IMR-90 (cell line): ENCODE measurements around the gene TJP1. TPM values are rescaled to one million over a fixed set of nuclear protein-coding genes. Genes with fewer than 3 reads are reported as not detected.

Source experiments
- ATAC-seq: fragments of 200-7000 bp; cut with Tn5 transposase; 2 replicates; pipeline ENCODE4 v1.9.1; 2020; ENCODE audit warnings: low read depth, mild to moderate bottlenecking, moderate library complexity
- BruUV-seq: library from RNA; stranded (reverse); fragments of 400-500 nt; replicated peaks from 2 replicates; lab custom pipeline; 2021; lab: Mats Ljungman, UMichigan
- CTCF ChIA-PET: fragments of 300-600 bp; formaldehyde crosslinking; extraction: SDS; loops from one replicate; lab custom pipeline; 2021; ENCODE audit warnings: antibody characterized with exemption; lab: Yijun Ruan, JAX
- POLR2A ChIA-PET: fragments of 300-600 bp; sonication (Branson Sonifier 250); formaldehyde crosslinking; loops from one replicate; lab custom pipeline; 2022; ENCODE audit warnings: antibody characterized with exemption; ENCODE audit not compliant: unreplicated experiment; lab: Charles Lee
- DNase-seq: peaks from one replicate; pipeline ENCODE4 v3.0.0; 2013
- H2AFZ ChIP-seq: replicated peaks from 2 replicates; pipeline ENCODE3; 2013; ENCODE audit warnings: low read length, mild to moderate bottlenecking; ENCODE audit not compliant: poor library complexity
- H2AK5ac ChIP-seq: 2 replicates; pipeline ENCODE4 v1.6.1; 2013; ENCODE audit warnings: low read depth, low read length, inconsistent platforms
- H2AK9ac ChIP-seq: replicated peaks from 2 replicates; pipeline ENCODE3; 2013; ENCODE audit warnings: mild to moderate bottlenecking, low read depth, low read length, moderate library complexity; ENCODE audit not compliant: poor library complexity
- H2BK120ac ChIP-seq: 2 replicates; pipeline ENCODE4 v1.6.1; 2013; ENCODE audit warnings: low read depth, low read length, inconsistent platforms
- H2BK15ac ChIP-seq: 3 replicates; pipeline ENCODE4 v1.6.1; 2013; ENCODE audit warnings: low read depth, low read length, inconsistent platforms
- H2BK20ac ChIP-seq: 2 replicates; pipeline ENCODE4 v1.6.1; 2013; ENCODE audit warnings: low read depth, mild to moderate bottlenecking, inconsistent platforms, low read length, moderate library complexity
- H2BK5ac ChIP-seq: 2 replicates; pipeline ENCODE4 v1.6.1; 2013; ENCODE audit warnings: mild to moderate bottlenecking, low read depth, low read length, inconsistent platforms; ENCODE audit not compliant: poor library complexity, severe bottlenecking
- H3K14ac ChIP-seq: replicated peaks from 2 replicates; pipeline ENCODE4 v1.6.1; 2013; ENCODE audit warnings: low read depth, low read length, inconsistent platforms
- H3K18ac ChIP-seq: 2 replicates; pipeline ENCODE4 v1.6.1; 2013; ENCODE audit warnings: low read depth, low read length, control low read depth
- H3K23ac ChIP-seq: 2 replicates; pipeline ENCODE4 v1.6.1; 2013; ENCODE audit warnings: low read depth, low read length, inconsistent platforms
- H3K27ac ChIP-seq: 2 replicates; pipeline ENCODE4 v1.5.1; 2013; ENCODE audit warnings: mild to moderate bottlenecking, control low read depth, low read length; ENCODE audit not compliant: insufficient read depth
- H3K27me3 ChIP-seq: 2 replicates; pipeline ENCODE4 v1.6.1; 2013; ENCODE audit warnings: low read length; ENCODE audit not compliant: control insufficient read depth, insufficient read depth
- H3K36me3 ChIP-seq: 2 replicates; pipeline ENCODE4 v1.6.1; 2013; ENCODE audit warnings: low read length, mixed read lengths; ENCODE audit not compliant: control insufficient read depth, insufficient read depth
- H3K4ac ChIP-seq: 2 replicates; pipeline ENCODE4 v1.6.1; 2013; ENCODE audit warnings: low read depth, low read length, inconsistent platforms
- H3K4me1 ChIP-seq: 2 replicates; pipeline ENCODE4 v1.6.1; 2013; ENCODE audit warnings: low read length, mixed read lengths; ENCODE audit not compliant: control insufficient read depth, insufficient read depth
- H3K4me2 ChIP-seq: 2 replicates; pipeline ENCODE4 v1.6.1; 2013; ENCODE audit warnings: low read depth, mild to moderate bottlenecking, control low read depth, low read length, moderate library complexity
- H3K4me3 ChIP-seq: 2 replicates; pipeline ENCODE4 v1.5.1; 2013; ENCODE audit warnings: low read depth, mild to moderate bottlenecking, control low read depth, low read length, moderate library complexity; ENCODE audit not compliant: insufficient read depth
- H3K56ac ChIP-seq: 2 replicates; pipeline ENCODE4 v1.6.1; 2013; ENCODE audit warnings: low read length, inconsistent platforms; ENCODE audit not compliant: insufficient read depth; ENCODE audit errors: extremely low read depth
- H3K79me1 ChIP-seq, 2 experiments: 2 replicates each; pipeline ENCODE4 v1.6.1; 2013; ENCODE audit warnings: low read length in 2 of 2, inconsistent platforms in 1 of 2, low read depth in 1 of 2
- H3K9ac ChIP-seq: 2 replicates; pipeline ENCODE4 v1.6.1; 2013; ENCODE audit warnings: low read depth, low read length, control low read depth
- H3K9me1 ChIP-seq: 2 replicates; pipeline ENCODE4 v1.6.1; 2013; ENCODE audit warnings: low read length, inconsistent platforms; ENCODE audit not compliant: insufficient read depth
- H3K9me3 ChIP-seq: 2 replicates; pipeline ENCODE4 v1.6.1; 2013; ENCODE audit warnings: low read length; ENCODE audit not compliant: control insufficient read depth, insufficient read depth
- H4K20me1 ChIP-seq: 2 replicates; pipeline ENCODE4 v1.6.1; 2013; ENCODE audit warnings: low read length, inconsistent platforms; ENCODE audit not compliant: insufficient read depth
- H4K5ac ChIP-seq: 2 replicates; pipeline ENCODE4 v1.6.1; 2013; ENCODE audit warnings: mild to moderate bottlenecking, low read depth, low read length, control low read depth
- H4K8ac ChIP-seq, 2 experiments: 2 replicates each; pipeline ENCODE4 v1.6.1; 2013; ENCODE audit warnings: low read depth in 2 of 2, low read length in 2 of 2, control low read depth in 1 of 2, inconsistent platforms in 1 of 2
- H4K91ac ChIP-seq: 2 replicates; pipeline ENCODE4 v1.6.1; 2013; ENCODE audit warnings: low read depth, low read length, inconsistent platforms; ENCODE audit not compliant: insufficient read depth
- MAZ ChIP-seq: IDR thresholded peaks from 2 replicates; pipeline ENCODE4 v1.6.1; 2012; ENCODE audit warnings: low read depth, mild to moderate bottlenecking, low read length, improper control_type of control experiment, moderate library complexity, borderline replicate concordance
- NFE2L2 ChIP-seq: fragments of 150-350 bp; IDR thresholded peaks from 2 replicates; pipeline ENCODE4 v1.6.1; 2016; ENCODE audit warnings: low read depth, mild to moderate bottlenecking, low read length
- POLR2A ChIP-seq: IDR thresholded peaks from 2 replicates; pipeline ENCODE4 v1.6.1; 2012; ENCODE audit warnings: mild to moderate bottlenecking, low read depth, low read length
- RAD21 ChIP-seq: IDR thresholded peaks from 2 replicates; pipeline ENCODE4 v1.6.1; 2012; ENCODE audit warnings: low read length, improper control_type of control experiment
- WGBS, 2 experiments: methylation state at CpG; one replicate each; pipeline versions ENCODE4 v1.1.5 to v1.1.7; 2013; ENCODE audit warnings: missing lambda C conversion rate in 2 of 2; ENCODE audit not compliant: insufficient read length in 1 of 2; ENCODE audit errors: extremely low coverage in 2 of 2; 5-methylcytosine and 5-hydroxymethylcytosine counted together
- dilution Hi-C: fragments of 300-500 bp; cut with HindIII; formaldehyde crosslinking; loops from one replicate; pipeline ENCODE4 v1.14.3; 2018; ENCODE audit warnings: low sequenced_read_pairs; ENCODE audit not compliant: unreplicated experiment
- in situ Hi-C: fragments of 300-500 bp; cut with MboI; formaldehyde crosslinking; loops from 3 replicates; pipeline ENCODE4 v1.14.3; 2019; ENCODE audit warnings: low sequenced_read_pairs, inconsistent platforms, mixed read lengths
- intact Hi-C: fragments of 100-400 bp; cut with micrococcal nuclease; formaldehyde crosslinking; loops from 2 replicates; pipeline ENCODE4 v1.10.0; 2022
- polyA plus RNA-seq, 3 experiments: library from polyadenylated mRNA; depleted of rRNA; stranded (reverse); fragments of >200 nt; gene quantifications; 2 replicates each; pipeline ENCODE4 v1.2.3, GENCODE V29; 2012; ENCODE audit warnings: low replicate concordance in 1 of 3
- total RNA-seq: library from RNA; depleted of rRNA; stranded (reverse); fragments of >200 nt; gene quantifications from 2 replicates; pipeline ENCODE4 v1.2.3, GENCODE V29; 2012
- TF ChIP-seq, protein P1 (sequence below): fragments of 150-350 bp; IDR thresholded peaks from 2 replicates; pipeline ENCODE4 v1.6.1; 2016; ENCODE audit warnings: low read depth, mild to moderate bottlenecking, low read length, moderate library complexity, borderline replicate concordance

TJP1 gene
- total and polyA plus RNA-seq, 2 of the 4 experiments (the other 2 are of a cell fraction), result 42.2 to 43.4 TPM

DNA sequence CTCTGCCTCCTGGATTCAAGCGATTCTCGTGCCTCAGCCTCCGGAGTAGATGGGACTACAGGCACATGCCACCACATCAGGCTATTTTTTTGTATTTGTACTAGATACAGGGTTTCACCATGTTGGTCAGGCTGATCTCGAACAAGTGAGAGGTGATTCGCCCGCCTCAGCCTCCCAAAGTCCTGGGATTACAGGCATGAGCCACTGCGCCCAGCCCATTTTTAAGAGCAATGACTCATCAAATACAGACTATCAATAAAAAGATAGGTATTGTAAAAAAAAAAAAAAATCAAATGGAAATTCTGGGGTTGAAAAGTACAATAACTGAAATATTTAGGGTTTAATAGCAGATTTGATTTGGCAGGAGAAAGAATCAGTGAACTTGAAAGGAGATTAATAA is 129.0 kb downstream of the TJP1 start:
- no peak overlapping the region for H3K23ac ChIP-seq
- peaks cover 0 to 8% of the 10 kb centered on the region in 2 experiments; a peak in 1 of 4 replicates for H3K79me1 ChIP-seq
- H2BK120ac ChIP-seq, result no peak overlapping the region
- no TSS peak for BruUV-seq
- no peak overlapping the region for H3K56ac ChIP-seq
- H2AFZ ChIP-seq, result no peak overlapping the region
- H3K14ac ChIP-seq, result no peak overlapping the region
- no peak overlapping the region for H2BK20ac ChIP-seq
- H3K4ac ChIP-seq, result no peak overlapping the region
- peaks cover 13% of the 10 kb centered on the region for H3K9me1 ChIP-seq
- ATAC-seq, result no peak
- in situ Hi-C loops (no loop called here), dilution Hi-C loops (no loop called here), intact Hi-C loops (no loop called here)
- peaks cover 6% of the 10 kb centered on the region for H3K4me1 ChIP-seq
- ChIA-PET POLR2A (no interaction called here), CTCF (interaction anchor here (1.0 kb wide), 1 partner anchor 10 kb away, joined by 3 read pairs; no protein-coding TSS in a partner anchor)
- no peak overlapping the region for H4K5ac ChIP-seq
- no peak overlapping the region for H2AK5ac ChIP-seq
- no peak overlapping the region for H2BK15ac ChIP-seq
- H3K18ac ChIP-seq, result no peak overlapping the region
- peaks cover 2% of the 10 kb centered on the region; the same call in 1 of the 2 replicates for H3K36me3 ChIP-seq
- no peak overlapping the region for H4K8ac ChIP-seq
- no peaks in the 10 kb centered on the region for H3K9me3 ChIP-seq
- no peak overlapping the region for H3K4me2 ChIP-seq
- no peaks in the 10 kb centered on the region for H3K27me3 ChIP-seq
- H3K4me3 ChIP-seq, result no peak overlapping the region
- H2BK5ac ChIP-seq, result no peak overlapping the region
- H2AK9ac ChIP-seq, result no peak overlapping the region
- WGBS, 2 experiments, result no CpG with 5 or more reads among the region's 7 CpGs
- H3K27ac ChIP-seq, result no peak overlapping the region
- TF ChIP-seq NFE2L2, result peak; percentile 70
- TF ChIP-seq, protein P1, sequence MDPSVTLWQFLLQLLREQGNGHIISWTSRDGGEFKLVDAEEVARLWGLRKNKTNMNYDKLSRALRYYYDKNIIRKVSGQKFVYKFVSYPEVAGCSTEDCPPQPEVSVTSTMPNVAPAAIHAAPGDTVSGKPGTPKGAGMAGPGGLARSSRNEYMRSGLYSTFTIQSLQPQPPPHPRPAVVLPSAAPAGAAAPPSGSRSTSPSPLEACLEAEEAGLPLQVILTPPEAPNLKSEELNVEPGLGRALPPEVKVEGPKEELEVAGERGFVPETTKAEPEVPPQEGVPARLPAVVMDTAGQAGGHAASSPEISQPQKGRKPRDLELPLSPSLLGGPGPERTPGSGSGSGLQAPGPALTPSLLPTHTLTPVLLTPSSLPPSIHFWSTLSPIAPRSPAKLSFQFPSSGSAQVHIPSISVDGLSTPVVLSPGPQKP, result no peak
- no peak for TF ChIP-seq POLR2A
- no peak for TF ChIP-seq MAZ
- TF ChIP-seq RAD21, result no peak
- no peak overlapping the region for H3K9ac ChIP-seq
- H4K20me1 ChIP-seq, result no peaks in the 10 kb centered on the region; the same call in 1 of the 2 replicates
- no peak overlapping the region for H4K91ac ChIP-seq
- no peak for DNase-seq
